Breast epithelium (tissue), 4 donors: ENCODE data around the gene C6orf89. TPM values are rescaled to one million over a fixed set of nuclear protein-coding genes. Genes with fewer than 3 reads are reported as not detected.

Experiments used
- DNase-seq, 2 donors: peaks; one replicate each; pipeline ENCODE4 v3.0.0-alpha.2; 2019; ENCODE audit warnings: low spot score in 2 of 2
- H3K27ac ChIP-seq, 2 donors: fragments of 200-600 bp; sonication (generic) in 1 of 2; one replicate each; pipeline ENCODE4 v1.5.1; 2016 to 2019; ENCODE audit warnings: mild to moderate bottlenecking in 1 of 2
- H3K27me3 ChIP-seq, 2 donors: fragments of 200-600 bp; sonication (generic) in 1 of 2; one replicate each; pipeline versions ENCODE4 v1.5.1 to v1.6.0; 2017 to 2019; ENCODE audit warnings: control low read depth in 1 of 2, mild to moderate bottlenecking in 1 of 2
- H3K36me3 ChIP-seq: fragments of 200-600 bp; one replicate; pipeline ENCODE4 v1.5.1; 2019
- H3K4me1 ChIP-seq, 2 donors: fragments of 200-600 bp; sonication (generic); one replicate each; pipeline ENCODE4 v1.5.1; 2016 to 2019; ENCODE audit warnings: control low read depth in 1 of 2
- H3K4me3 ChIP-seq, 3 donors: fragments of 200-600 bp; sonication (generic); 1 replicate in 2 of 3; 2 replicates in 1 of 3; pipeline ENCODE4 v1.5.1; 2016 to 2019; ENCODE audit warnings: mild to moderate bottlenecking in 3 of 3, moderate library complexity in 2 of 3
- H3K9me3 ChIP-seq, 2 donors: fragments of 200-600 bp; sonication (generic) in 1 of 2; one replicate each; pipeline ENCODE4 v1.5.1; 2016 to 2019; ENCODE audit warnings: control low read depth in 1 of 2
- CTCF ChIP-seq, 3 donors: fragments of 450-650 bp; IDR thresholded peaks; one replicate each; pipeline ENCODE4 v1.5.1; 2016 to 2017; ENCODE audit warnings: antibody characterized with exemption in 3 of 3, mild to moderate bottlenecking in 3 of 3, moderate library complexity in 3 of 3
- POLR2A ChIP-seq: fragments of 450-650 bp; IDR thresholded peaks from one replicate; pipeline ENCODE4 v1.6.1; 2016; ENCODE audit warnings: antibody characterized with exemption, mild to moderate bottlenecking, moderate library complexity
- POLR2AphosphoS5 ChIP-seq, 3 donors: sonication (generic); formaldehyde crosslinking; IDR thresholded peaks; one replicate each; pipeline ENCODE4 v1.6.1; 2017; ENCODE audit warnings: antibody characterized with exemption in 3 of 3
- intact Hi-C: fragments of 100-400 bp; cut with DNase I; formaldehyde crosslinking; loops from one replicate; pipeline ENCODE4 v1.15.1; 2023; ENCODE audit warnings: low total_unique reads
- total RNA-seq, 3 donors: library from RNA; depleted of rRNA; stranded (reverse); fragments of >200 nt; gene quantifications; one replicate each; pipeline ENCODE4 v1.1.0, GENCODE V29; 2016

Gene C6orf89
- total RNA-seq, 3 donors from 2014 or later, result 32.8 to 58.7 (median 45.4) TPM

DNA sequence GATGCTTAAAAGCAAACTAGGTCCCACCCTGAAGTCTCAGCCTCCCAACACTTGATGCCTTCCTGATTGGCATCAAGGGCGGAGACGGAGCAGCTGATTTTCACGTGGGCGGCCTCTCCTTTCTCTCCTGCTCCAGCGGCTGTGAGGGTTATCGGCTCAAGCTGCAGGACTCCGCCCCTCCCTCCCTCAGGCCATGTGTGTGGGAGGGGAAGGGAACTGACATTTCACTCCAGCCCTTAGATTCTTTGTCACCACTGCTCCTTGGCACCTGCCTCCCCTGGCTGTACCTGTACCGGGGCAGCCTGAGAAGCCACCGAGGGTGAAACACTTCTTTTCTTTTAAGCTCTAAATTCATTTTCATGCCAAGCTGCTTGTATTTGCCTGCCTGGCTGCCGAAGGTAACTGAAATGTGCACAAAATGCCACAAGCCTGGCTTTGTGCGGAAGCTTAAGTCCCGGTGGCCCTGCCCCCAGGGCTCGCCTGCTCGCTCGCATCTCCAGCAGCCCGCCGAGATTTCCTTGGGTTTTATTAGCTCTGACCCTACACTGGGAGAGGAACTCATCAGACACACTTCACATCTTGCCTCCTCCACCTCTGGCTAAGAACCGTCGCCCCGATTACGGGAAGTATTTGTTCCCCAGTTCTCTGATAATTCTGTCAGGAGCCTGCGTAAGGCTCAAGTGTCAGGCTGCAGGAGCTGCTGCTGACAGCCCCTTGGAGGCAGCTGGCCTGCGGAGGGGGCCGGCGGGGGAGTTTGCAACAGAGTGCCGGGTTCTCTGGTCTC, 36.9 kb upstream of the C6orf89 start:
- Histone ChIP-seq H3K9me3 (no peaks in the 10 kb centered on the region), H3K36me3 (no peaks in the 10 kb centered on the region), H3K27me3 (no peaks in the 10 kb centered on the region), H3K4me1 (peaks cover 0 to 6% of the 10 kb centered on the region in 2 donors), H3K4me3 (peak overlapping the region in 2 of 3 donors; percentile 29 to 50), H3K27ac (peak overlapping the region; percentile 23 to 68)
- peak in 1 of 2 donors; percentile 74 for DNase-seq
- intact Hi-C loops, result no loop called here
- no peak for TF ChIP-seq CTCF (IDR thresholded peaks at IDR 0.05)
- peak in 1 of 3 donors; percentile 21 for TF ChIP-seq POLR2AphosphoS5 (IDR thresholded peaks at IDR 0.05)
- TF ChIP-seq POLR2A, result no peak

DNA sequence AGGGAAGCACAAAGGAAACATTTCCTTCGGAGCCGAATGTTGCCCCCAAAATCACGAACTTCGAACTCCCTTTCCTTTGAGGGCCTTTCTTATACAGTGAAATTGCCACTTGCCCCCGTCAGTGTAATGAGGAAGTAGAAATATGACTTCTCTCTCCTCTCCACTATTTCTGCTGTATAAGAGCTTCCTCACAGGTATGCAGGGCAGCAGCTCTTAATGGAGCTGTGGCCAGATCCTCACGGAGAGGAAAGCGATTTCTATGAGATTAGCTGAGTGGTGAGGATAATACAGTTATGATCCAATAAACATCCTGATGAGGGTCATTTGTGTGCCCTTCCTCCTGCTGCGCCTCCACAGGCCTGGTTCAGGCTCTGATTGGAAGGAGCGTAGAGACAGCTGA, 35.7 kb upstream of the C6orf89 start:
- DNase-seq, result no peak
- Histone ChIP-seq H3K27me3 (no peaks in the 10 kb centered on the region), H3K4me1 (peaks cover 0 to 6% of the 10 kb centered on the region in 2 donors), H3K27ac (no peak overlapping the region), H3K4me3 (no peak overlapping the region), H3K9me3 (no peaks in the 10 kb centered on the region), H3K36me3 (no peaks in the 10 kb centered on the region)
- TF ChIP-seq POLR2AphosphoS5 (IDR thresholded peaks at IDR 0.05) (no peak), POLR2A (no peak), CTCF (IDR thresholded peaks at IDR 0.05) (no peak)
- intact Hi-C loops, result no loop called here

GRCh38 chr6:36851149-36851614, 34.6 kb upstream of the C6orf89 start:
- peak in 1 of 2 donors; percentile 50 for DNase-seq
- TF ChIP-seq POLR2AphosphoS5 (IDR thresholded peaks at IDR 0.05) (no peak), CTCF (IDR thresholded peaks at IDR 0.05) (peak; percentile 53 to 71 (median 60))
- Histone ChIP-seq H3K4me1 (peaks cover 0 to 6% of the 10 kb centered on the region in 2 donors), H3K27me3 (no peaks in the 10 kb centered on the region), H3K27ac (peak overlapping the region in 1 of 2 donors; percentile 38), H3K9me3 (no peaks in the 10 kb centered on the region), H3K4me3 (no peak overlapping the region), H3K36me3 (no peaks in the 10 kb centered on the region)
- intact Hi-C loops, result no loop called here

DNA sequence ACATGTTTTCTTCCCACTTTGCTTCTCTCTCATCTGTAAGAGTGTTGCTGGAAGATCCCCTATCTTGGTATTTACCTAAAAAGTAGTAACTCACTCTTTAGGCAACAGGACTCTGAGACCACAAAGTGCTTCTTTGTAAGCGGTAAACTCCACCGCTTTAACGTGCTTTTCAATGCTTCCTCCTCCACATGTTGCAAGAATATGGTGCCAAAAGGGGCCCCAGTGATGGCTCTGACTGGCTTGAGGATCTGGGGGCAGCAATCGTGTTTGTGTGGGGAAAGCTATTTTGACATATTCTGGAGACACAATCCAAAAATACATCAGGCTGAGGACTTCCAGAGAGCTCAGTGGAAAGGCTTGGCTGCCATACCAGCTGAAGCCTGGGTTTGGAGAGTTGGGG, 34.1 kb upstream of the C6orf89 start:
- peaks cover 0 to 6% of the 10 kb centered on the region in 2 donors for H3K4me1 ChIP-seq
- intact Hi-C loops, result no loop called here
- H3K36me3 ChIP-seq, result no peaks in the 10 kb centered on the region
- H3K27me3 ChIP-seq, result no peaks in the 10 kb centered on the region
- no peak for DNase-seq
- no peaks in the 10 kb centered on the region for H3K9me3 ChIP-seq
- TF ChIP-seq CTCF (IDR thresholded peaks at IDR 0.05), result no peak
- TF ChIP-seq POLR2AphosphoS5 (IDR thresholded peaks at IDR 0.05), result no peak
- TF ChIP-seq POLR2A, result no peak
- H3K4me3 ChIP-seq, result no peak overlapping the region
- peak overlapping the region; percentile 38 to 81 for H3K27ac ChIP-seq

DNA sequence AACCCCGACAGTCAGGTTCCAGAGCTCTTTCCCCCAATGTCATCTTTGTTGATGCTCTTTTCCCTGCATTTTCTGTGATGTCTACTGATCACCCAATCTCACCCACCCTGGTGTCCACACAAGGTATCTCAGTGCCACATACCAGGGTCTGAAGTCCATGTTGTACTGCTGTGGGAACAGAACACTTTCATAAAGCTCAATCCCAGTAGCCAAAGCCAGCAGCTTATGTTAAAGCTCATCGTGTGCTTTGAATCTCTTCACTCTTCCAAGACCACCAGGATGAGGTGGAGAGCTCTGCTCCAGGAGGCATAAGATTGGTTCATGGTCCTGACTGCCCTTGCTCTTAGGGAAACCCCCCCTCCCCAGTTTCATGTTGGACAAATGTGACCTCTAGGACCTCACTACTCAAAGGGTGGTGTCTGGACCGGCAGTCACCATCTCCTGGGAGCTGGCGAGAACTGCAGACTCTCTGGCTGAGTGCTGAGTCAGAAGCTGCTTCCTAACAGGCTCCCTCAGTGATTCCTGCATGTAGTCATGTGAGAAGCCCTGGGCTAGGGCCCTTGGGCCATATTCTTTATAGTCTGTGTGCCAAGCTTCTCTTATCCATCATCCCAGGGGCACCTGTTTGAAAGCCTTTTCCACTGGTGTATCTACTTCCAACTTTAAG, 33.1 kb upstream of the C6orf89 start:
- H3K4me3 ChIP-seq, result no peak overlapping the region
- H3K27me3 ChIP-seq, result no peaks in the 10 kb centered on the region
- TF ChIP-seq CTCF (IDR thresholded peaks at IDR 0.05) (no peak), POLR2AphosphoS5 (IDR thresholded peaks at IDR 0.05) (no peak), POLR2A (no peak)
- H3K9me3 ChIP-seq, result no peaks in the 10 kb centered on the region
- DNase-seq, result no peak
- intact Hi-C loops, result no loop called here
- H3K4me1 ChIP-seq, result peaks cover 0 to 6% of the 10 kb centered on the region in 2 donors
- no peaks in the 10 kb centered on the region for H3K36me3 ChIP-seq
- H3K27ac ChIP-seq, result peak overlapping the region; percentile 75 to 81
